ENCODE data around the gene R3HDM2.
"Not testable (repeated sequence)": the region's sequence is repeated elsewhere in the genome, so short reads cannot be mapped to it uniquely, and the experiment has no call there.

R3HDM2 gene

DNA sequence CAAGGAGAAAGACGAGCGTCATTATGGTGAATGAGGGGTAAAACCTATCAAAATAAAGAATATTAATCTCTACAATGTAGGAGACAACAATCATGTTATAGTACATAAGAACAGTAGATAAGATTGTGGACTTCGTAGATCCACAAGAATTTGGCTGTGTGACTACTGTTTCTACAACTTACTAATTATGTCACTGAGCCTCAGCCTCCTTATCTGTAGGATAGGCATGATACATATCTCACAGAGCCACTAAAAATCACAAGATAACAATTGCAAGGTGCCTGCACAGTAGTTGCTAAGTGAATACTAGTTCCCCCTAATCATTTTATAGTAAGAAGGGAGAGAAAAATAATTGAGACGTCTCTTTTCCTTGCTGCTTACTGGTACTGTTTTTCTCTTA lies 101.6 kb downstream of the R3HDM2 start:
- no peak for DNase-seq (ENCODE audit: low read depth)

DNA sequence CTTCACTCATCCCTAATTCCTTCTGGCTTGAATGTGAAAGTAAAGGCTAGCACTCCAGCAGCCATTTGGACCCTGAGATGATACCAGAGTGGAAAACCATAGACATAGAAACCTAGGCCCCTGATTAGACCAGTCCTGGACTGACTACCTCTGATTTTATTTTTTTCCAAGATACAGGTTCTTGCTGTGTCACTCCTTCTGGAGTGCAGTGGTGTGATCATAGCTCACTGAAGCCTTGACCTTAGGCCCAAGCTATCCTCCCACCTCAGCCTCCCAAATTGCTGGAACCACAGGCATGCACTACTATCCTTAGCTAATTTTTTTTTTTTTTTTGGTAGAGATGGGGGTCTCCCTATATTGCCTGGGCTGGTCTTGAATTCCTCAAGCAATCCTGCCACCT lies 105.4 kb downstream of the R3HDM2 start:
- DNase-seq (ENCODE audit: low read depth) = no peak

DNA sequence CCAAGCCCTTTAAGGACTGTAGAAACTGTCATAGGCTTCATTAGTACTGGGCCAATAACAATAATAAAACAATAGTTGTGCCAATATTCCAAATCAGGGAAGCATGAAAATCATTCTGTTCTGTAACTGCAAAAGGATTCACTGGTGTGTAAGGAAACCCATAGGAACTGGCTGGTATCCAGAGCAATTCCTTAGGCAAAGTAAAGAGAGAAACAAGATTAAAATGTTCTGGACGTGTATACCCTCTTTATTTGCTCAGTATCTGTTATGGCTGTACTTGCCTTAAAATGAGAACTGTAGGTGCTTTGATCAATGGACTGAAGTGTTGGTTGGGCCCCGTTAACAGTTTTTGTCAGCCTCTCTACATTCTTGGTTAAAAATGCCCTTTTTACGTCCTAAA lies 107.4 kb downstream of the R3HDM2 start:
- no peak for DNase-seq (ENCODE audit: low read depth)

DNA sequence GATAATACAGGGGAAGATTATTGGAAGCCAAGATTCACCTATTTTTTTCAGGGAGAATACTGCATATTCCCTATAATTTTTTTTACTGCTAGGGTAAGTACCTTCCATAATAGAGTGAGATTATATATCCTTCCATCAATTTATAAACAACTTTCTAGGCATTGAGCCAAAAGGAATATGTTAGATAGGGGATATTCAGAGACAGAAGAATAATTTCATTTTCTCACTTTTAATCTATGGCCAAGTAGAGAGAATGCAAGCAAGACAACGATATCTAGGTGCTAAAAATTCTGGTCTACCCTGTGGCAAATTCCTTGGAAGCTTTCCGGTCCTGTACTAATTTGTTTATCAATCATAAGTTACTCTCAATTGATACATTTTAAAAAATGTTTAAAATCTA lies 110.2 kb downstream of the R3HDM2 start:
- DNase-seq (ENCODE audit: low read depth) = no peak

DNA sequence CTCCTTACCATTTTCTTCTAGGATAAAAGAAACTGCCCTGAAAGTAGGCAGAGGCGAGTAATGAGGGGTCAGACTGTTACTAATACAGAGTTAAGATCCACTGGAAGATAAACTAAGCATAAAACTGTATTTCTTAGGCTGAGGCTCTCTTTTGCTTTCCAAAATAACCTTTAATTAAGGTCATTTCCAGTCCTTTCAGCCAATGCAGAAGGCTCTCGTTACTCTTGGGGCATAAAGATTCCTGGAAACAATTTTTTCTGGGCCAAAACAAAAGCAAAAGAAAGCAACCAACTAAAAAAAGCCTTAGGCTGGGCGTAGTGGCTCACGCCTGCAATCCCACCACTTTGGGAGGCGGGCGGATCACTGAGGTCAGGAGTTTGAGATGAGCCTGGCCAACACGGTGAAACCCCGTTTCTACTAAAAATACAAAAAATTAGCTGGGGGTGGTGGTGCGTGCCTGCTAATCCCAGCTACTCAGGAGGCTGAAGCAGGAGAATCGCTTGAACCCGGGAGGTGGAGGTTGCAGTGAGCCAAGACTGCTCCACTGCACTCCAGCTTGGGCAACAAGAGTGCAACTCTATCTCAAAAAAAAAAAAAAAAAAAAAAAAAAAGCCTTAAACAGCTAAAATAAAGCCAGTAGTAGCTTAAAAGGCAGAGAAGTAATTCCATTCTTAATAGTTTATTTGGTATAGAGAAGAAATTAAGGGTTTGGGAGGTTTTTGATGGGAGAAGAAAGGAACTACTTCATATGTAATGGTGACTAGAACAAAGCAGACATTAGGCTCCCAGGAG lies 111.0 kb downstream of the R3HDM2 start:
- DNase-seq (ENCODE audit: low read depth) = no peak

DNA sequence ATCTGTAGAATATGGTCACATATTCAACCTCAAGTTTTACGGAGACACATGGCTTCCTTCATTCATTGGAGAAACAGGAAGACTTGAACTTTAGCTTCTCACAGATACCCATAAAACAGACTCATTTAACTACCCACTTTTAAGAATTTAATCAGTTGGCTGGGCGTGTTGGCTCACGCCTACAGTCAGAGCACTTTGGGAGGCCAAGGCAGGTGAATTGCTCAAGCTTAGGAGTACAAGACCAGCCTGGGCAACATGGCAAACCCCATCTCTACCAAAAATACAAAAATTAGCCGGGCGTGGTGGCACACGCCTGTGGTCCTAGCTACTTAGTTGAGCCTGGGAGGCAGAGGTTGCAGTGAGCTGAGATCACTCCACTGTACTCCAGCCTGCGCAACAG lies 115.2 kb downstream of the R3HDM2 start:
- DNase-seq (ENCODE audit: low read depth) = no peak

DNA sequence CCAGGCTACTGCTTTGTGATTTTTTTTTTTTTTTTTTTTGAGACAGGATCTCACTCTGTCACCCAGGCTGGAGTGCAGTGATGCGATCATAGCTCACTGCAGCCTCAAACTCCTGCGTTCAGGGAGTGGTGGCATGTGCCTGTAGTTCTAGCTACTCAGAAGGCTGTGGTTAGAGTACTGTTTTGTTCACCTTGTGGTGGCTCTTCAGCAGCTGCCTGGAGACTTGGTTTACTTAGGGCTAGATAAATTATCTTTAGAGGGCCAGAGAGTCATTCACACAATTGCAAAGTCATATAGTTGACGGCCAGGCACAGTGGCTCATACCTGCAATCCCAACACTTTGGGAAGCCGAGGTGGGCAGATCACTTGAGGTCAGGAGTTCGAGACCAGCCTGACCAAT lies 118.6 kb downstream of the R3HDM2 start:
- DNase-seq (ENCODE audit: low read depth) = not testable (repeated sequence)

DNA sequence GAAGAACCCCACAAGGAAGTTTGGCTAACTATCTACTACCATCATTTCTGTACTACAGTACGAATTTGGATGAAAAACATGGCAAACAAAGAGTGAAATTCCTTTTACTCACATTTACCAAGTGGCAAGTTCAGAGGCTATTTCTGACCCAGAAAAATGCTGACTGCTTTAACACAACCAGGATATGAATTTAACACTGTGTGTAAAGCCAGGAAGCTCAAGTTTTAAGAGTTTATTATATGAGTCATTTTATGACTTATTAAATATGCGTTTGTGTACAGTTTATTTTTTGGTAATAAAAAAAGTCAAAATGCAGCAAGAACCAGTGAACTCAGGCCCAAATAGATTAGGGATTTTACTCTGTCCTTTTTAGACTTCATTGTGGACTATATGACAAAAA lies 121.4 kb downstream of the R3HDM2 start:
- DNase-seq (ENCODE audit: low read depth) = no peak

DNA sequence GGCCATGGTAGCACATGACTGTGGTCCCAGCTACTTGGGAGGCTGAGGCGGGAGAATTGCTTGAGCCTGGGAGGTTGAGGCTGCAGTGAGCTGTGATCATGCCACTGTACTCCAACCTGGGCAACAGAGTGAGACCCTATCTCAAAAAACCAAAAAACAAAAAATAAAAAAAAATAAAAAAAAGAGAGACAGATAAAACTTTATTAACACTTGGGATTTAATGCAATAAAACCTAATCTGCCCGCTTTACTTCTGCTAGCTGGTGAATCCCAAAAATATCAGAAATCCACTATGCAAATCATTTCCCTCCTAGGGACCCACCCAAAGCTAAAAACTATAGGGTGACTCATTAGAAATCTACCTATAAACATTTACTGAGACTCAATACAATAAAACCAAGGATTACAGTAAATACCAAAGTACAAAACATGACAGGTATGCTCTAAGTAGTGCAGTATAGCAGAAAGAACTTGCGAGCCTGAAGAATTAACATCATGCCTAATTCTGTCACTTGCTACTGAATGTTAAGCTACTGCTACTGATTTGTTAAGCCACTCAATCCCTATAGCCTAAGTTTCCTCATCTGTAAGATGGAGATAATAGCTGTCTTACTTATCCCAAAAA lies 129.8 kb downstream of the R3HDM2 start:
- DNase-seq (ENCODE audit: low read depth) = no peak

DNA sequence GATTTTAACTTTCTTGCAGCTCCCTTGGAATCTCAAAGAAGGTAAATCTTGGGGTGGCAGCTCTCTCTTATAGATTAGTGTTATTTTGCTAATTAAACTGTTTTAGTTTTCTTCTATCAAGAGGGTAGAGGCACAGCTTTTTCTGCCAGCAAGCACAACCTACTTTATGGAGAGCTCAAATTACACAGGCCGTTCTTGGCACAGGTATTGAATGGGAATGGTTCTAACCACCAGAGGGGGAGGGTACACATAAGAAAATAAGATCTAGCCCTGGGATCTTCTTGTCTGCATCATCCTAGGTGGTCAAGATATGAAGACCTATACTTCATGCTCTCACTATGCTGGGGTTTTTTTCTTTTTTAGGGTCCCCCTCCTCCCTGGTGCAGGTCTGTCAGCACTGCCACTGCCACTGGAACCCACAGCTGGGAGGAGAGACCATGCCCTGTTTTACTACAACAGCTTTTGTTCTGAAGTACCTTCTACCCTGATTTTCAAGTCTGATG lies 131.3 kb downstream of the R3HDM2 start:
- DNase-seq (ENCODE audit: low read depth) = no peak

DNA sequence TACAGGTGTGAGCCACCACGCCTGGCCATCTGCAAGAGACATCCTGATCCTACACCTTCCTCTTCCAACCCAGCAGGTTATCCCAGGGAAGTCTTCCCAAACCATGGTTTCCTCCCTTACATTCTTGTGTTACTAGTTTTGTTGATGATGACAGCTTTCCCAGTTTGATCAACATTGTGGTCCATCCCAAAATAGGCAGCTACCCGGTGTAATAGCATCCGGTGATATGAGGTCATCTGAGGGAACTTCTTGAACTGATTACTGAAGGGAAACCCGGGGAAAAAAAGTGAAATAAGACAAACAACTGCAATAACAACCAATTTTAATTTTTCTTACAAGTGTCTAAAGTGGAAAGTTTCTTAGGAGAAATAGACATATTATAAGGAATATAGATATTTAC lies 134.6 kb downstream of the R3HDM2 start:
- DNase-seq (ENCODE audit: low read depth) = no peak

DNA sequence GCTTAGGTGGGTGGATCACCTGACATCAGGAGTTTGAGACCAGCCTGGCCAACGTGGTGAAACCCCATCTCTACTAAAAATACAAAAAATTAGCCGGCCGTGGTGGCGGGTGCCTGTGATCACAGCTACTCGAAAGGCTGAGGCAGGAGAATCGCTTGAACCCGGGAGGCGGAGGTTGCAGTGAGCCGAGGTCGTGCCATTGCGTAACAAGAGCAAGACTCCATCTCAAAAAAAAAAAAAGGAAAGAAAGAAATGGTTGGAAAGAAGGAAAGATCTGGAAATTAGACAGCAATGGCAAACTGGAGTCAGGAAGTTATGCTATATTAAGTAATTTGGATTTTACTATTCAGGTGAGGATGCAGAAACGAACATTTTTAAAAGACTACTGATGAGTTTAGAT lies 148.8 kb downstream of the R3HDM2 start:
- DNase-seq (ENCODE audit: low read depth) = not testable (repeated sequence)

DNA sequence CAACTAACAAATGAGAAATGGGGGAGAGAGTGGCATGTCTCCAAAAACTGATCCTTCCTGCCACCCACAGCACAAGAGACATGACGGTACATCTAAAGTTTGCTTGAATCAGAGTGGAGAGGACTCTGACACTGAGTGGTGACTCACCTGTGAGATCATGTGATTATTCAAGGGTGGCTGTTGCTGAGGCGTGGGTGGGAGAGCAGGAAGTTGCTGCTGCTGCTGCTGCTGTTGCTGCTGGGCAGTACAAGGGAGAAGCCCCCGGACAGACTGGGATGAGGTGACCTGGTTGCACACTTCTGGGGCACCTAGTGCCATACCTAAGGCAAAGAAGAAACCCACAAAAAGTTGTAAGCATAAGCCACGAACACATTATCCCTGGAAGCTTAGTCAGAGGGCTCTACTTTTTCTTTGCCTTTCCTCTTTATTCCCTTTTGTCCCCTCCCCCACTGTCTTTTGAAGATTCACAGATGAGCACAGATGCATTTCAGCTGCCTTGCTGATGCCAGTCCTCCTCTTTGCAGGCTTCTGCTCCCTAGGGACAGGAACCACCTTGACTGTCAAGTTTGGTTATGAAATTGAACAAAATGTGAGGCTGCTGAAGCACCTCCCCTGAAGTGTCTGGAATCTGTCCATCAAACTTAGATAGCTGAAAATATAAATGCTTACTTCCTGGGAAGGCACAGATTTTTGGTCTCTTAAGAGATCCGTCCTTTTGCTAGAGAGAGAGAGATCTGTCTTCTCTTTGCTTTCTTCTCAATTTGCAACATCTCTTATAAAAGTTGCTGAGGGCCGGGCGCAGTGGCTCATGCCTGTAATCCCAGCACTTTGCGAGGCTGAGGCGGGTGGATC lies 150.4 kb downstream of the R3HDM2 start:
- no peak for DNase-seq (ENCODE audit: low read depth)

DNA sequence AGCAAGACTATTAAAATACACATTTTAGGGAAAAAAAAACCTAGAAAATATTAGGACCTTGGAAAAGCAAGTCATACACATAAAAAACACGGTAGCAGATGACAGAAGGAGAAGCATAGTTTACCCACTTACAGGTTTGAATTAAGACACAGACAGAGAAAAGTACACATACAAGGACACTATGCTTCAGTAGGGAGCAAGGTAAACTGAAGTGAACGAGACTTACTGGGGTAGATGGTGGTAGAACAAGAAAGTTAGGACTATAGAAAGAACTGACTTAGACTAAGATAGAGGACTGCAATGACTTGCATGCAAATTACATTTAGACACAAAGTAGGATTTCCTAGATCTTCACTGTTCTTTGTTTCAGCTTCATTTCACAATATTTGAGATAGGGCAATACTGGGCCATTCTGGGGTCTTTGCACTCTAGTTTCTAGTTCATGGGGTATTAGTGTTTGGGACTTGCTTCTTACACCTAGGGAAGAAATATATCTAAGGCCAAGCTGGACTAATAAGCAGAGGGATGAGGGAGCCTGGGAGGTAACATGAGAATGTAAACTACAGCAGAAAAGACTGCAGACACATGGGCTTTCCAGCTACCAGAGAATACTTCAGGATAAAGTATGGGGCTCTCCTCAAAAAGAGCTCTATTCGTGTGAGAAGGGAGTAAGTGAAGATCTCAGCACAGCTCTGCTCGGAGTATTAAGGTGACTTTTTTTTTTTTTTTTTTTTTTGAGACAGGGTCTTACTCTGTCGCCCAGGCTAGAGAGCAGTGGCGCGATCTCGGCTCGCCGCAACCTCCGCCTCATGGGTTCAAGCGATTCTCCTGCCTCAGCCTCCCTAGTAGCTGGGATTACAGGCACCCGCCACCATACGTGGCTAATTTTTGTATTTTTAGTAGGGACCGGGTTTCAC lies 152.1 kb downstream of the R3HDM2 start:
- no peak for DNase-seq (ENCODE audit: low read depth)

DNA sequence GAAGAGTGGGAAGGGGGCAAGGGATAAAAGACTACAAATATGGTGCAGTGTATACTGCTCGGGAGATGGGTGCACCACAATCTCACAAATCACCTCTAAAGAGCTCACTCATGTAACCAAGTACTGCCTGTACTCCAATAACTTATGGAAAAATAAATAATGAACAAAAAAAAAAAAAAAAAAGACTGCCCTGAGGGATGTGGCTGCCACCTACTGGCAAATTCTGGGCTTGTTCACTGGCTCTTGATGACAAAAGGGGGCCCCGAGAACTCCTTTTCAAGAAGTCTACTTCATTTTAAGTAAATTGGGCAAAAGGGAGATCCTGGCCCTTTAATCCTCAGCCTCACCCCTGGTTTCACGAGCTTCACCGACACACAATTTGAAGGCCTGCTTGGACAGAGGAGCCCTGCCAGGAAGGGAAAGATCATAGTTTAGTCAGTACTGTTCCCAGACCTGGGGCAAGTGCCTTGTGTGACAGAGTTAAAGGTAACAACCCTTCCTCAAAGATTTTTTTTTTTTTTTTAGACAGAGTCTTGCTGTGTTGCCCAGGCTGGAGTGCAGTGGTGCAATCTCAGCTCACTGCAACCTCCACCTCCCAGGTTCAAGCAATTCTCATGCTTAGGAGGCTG lies 153.8 kb downstream of the R3HDM2 start:
- no peak for DNase-seq (ENCODE audit: low read depth)

DNA sequence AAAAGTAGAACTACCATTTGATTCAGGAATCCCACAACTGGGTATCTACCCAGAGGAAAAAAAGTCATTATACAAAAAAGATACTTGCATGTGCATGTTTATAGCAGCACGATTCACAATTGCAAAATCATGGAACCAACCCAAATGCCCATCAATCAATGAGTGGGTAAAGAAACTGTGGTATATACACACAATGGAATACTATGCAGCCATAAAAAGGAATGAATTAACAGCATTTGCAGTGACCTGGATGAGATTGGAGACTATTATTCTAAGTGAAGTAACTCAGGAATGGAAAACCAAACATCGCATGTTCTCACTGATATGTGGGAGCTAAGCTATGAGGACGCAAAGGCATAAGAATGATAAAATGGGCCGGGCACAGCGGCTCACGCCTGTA lies 154.6 kb downstream of the R3HDM2 start:
- DNase-seq (ENCODE audit: low read depth) = not testable (repeated sequence)

DNA sequence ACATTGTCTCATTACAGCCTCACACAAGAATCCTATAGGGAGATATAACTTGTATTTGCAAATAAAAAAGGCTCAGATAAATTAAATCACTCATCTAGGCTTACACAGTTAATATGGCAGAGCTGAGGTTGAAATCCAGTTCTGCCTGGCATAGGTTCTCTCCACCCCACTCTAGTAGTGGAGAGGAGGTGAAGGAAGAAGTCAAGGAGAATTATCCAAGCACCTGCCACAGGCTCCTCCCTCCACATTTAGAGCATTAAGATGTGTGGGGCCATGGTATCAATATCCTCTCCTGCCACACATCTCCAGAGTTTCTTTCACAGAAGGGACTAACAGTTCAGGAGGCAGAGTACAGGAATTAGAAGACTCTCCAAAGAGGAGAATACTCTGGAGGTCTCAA lies 157.3 kb downstream of the R3HDM2 start:
- DNase-seq (ENCODE audit: low read depth) = no peak

DNA sequence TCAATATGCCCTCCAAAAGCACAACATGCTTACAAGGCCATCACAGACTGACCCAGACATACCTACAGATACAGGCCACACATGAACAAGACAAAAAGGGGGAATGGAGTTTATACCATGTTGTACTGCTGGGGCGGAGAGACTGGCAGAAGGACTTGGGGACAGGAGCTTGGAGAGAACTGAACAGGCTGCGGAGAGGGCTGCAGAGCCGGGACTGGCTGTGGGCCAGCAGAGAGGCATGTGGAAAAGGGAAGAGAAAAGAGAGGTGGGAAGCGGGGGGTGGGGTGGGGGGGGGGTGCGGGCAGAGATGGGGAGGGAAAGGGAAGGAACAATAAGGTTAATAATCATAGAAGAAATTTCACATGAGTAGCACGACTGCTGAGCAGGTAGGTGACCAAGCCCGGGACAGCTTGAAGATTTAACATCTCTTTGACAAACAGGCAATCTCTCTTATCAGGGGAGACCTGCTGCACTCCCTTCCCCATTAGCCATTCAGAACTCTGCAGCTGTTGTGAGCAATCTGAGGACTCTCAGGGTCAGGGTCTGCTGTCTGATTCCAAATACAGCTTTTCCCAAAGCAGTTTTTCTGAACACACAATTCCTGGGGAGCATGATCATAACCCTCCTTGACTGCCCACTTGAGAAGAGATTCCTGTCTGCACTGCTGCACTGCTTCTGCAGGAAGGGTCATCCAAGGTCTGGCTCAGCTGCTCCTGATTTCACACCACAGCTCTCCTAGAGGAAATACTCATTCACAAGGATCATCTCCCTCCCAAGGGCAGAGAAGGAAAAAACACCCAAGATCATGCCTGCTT lies 158.3 kb downstream of the R3HDM2 start:
- no peak for DNase-seq (ENCODE audit: low read depth)

DNA sequence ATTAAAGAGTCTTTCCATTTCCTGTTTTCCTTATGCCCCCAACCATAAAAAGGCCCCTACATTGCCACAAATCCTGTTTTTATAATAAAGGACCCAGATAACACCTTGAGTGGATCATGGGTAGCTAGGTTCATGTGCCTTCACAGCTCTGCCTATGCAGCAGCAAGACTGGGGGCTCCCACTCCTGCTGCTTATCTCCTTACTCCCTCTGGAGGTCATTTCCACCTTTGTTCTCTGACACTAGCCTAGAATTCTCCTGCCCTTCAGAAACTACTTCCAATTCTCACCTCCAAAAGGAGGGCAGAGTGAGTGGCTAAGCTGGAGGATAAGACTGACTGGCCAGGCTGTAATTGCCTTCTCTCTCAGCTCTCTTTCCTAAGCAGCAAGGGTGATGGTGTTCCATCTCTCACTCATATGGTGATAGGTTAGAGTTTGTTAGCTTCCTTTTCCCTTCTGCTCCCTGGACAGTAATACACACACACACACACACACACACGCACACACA lies 159.8 kb downstream of the R3HDM2 start:
- no peak for DNase-seq (ENCODE audit: low read depth)

DNA sequence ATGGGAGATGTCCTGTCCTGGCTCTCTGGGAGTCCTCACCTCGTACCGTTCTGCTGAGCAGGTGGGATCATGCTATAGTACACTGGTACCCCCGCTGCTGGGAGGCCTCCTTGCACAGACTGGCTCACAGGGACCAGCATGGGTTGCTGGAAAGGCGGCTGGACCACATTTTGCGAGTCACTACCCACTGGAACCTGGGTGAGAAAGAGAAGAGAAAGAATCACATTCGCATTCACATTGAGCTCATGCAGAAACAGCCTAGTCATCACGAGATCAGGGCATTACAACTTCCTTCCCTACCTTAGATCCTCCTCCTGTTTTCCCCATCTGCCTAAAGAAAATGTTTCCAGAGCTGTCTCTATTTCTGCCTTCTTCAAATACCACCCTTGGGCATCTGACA lies 162.6 kb downstream of the R3HDM2 start:
- no peak for DNase-seq (ENCODE audit: low read depth)
